NOMO-1 (cell line): ENCODE measurements around the gene KASH5.
A peak's percentile ranks its signal among the peaks of the same experiment; 100 is the strongest.

Experiments
- DNase-seq, 2 experiments: peaks; one replicate each; lab custom pipeline; 2025; ENCODE audit not compliant: unreplicated experiment in 2 of 2; lab: John Stamatoyannopoulos, UW

The KASH5 gene

GRCh38 chr19:49420227-49420626 is 32.2 kb downstream of the KASH5 start:
- no peak for DNase-seq

GRCh38 chr19:49421039-49421877 is 33.2 kb downstream of the KASH5 start:
- peak; percentile 53 to 77 for DNase-seq

GRCh38 chr19:49421878-49422202 is 33.8 kb downstream of the KASH5 start:
- no peak for DNase-seq

GRCh38 chr19:49422407-49423070 is 34.5 kb downstream of the KASH5 start:
- peak; percentile 64 to 89 for DNase-seq

GRCh38 chr19:49423071-49423984 is 35.3 kb downstream of the KASH5 start, which contains the start of gene PTH2:
Gene PTH2 (minus strand): TSS chr19:49423441. CDS start chr19:49423339, 102 bp downstream.
- no peak for DNase-seq

GRCh38 chr19:49423985-49424303 is 35.9 kb downstream of the KASH5 start:
- DNase-seq: no peak

- no peak for DNase-seq
Measured at GRCh38 chr19:49425178-49425577, 37.1 kb downstream of the KASH5 start, which contains the start of gene GFY. Gene GFY (plus strand): TSS chr19:49425388. CDS start chr19:49426431, 1,043 bp downstream.

GRCh38 chr19:49425922-49426592 is 38.0 kb downstream of the KASH5 start:
- DNase-seq: no peak

- no peak for DNase-seq
Measured at GRCh38 chr19:49427339-49427738, 39.3 kb downstream of the KASH5 start.

- DNase-seq: no peak
Measured at GRCh38 chr19:49427855-49428546, 40.0 kb downstream of the KASH5 start.

GRCh38 chr19:49428547-49429451 is 40.8 kb downstream of the KASH5 start:
- no peak for DNase-seq

GRCh38 chr19:49430172-49430677 is 42.2 kb downstream of the KASH5 start:
- no peak for DNase-seq

GRCh38 chr19:49430678-49431329 is 42.8 kb downstream of the KASH5 start:
- peak in 1 of 2 experiments; percentile 29 for DNase-seq

GRCh38 chr19:49431330-49431749 is 43.3 kb downstream of the KASH5 start:
- no peak for DNase-seq

- no peak for DNase-seq
Measured at GRCh38 chr19:49432141-49433073, 44.4 kb downstream of the KASH5 start.

- no peak for DNase-seq
Measured at GRCh38 chr19:49433240-49433901, 45.3 kb downstream of the KASH5 start.
